GM12874 (cell line): Measurements from ENCODE around the gene KIAA2012.

ENCODE experiments used
- CTCF ChIP-seq: IDR thresholded peaks from 2 replicates; pipeline ENCODE4 v1.5.1; 2011; ENCODE audit warnings: low read depth, mild to moderate bottlenecking, control low read depth, low read length, moderate library complexity; ENCODE audit not compliant: insufficient read depth

Gene KIAA2012

GRCh38 chr2:202116691-202117090 lies 43.6 kb downstream of the KIAA2012 start:
- no peak for TF ChIP-seq CTCF

GRCh38 chr2:202118168-202118567 lies 45.1 kb downstream of the KIAA2012 start:
- no peak for TF ChIP-seq CTCF

- TF ChIP-seq CTCF, result no peak
Observed at GRCh38 chr2:202120828-202121227, 47.8 kb downstream of the KIAA2012 start.

GRCh38 chr2:202121532-202122162 lies 48.6 kb downstream of the KIAA2012 start:
- TF ChIP-seq CTCF, result no peak

- TF ChIP-seq CTCF, result no peak
Observed at GRCh38 chr2:202122163-202122540, 49.1 kb downstream of the KIAA2012 start.

GRCh38 chr2:202122980-202123720 lies 50.1 kb downstream of the KIAA2012 start:
- no peak for TF ChIP-seq CTCF

GRCh38 chr2:202124286-202124685 lies 51.2 kb downstream of the KIAA2012 start:
- no peak for TF ChIP-seq CTCF
